Transverse colon (tissue), 4 donors: Measurements from ENCODE around the gene ALKBH5. TPM values are rescaled to one million over a fixed set of nuclear protein-coding genes. Genes with fewer than 3 reads are reported as not detected.

ENCODE experiments used
- DNase-seq: peaks from one replicate; pipeline ENCODE4 v3.0.0-alpha.2; 2019
- H3K27ac ChIP-seq, 4 donors: fragments of 200-600 bp; sonication (generic); 2 replicates each; pipeline ENCODE4 v1.5.1; 2016 to 2018; ENCODE audit warnings: inconsistent platforms in 4 of 4
- H3K27me3 ChIP-seq: fragments of 200-600 bp; sonication (generic); 2 replicates; pipeline ENCODE4 v1.5.1; 2017; ENCODE audit warnings: inconsistent platforms
- H3K36me3 ChIP-seq, 4 donors: fragments of 200-600 bp; sonication (generic); 2 replicates each; pipeline ENCODE4 v1.5.1; 2017 to 2019; ENCODE audit warnings: inconsistent platforms in 4 of 4
- H3K4me1 ChIP-seq, 4 donors: fragments of 200-600 bp; sonication (generic); 2 replicates each; pipeline ENCODE4 v1.5.1; 2017 to 2020; ENCODE audit warnings: inconsistent platforms in 4 of 4
- H3K4me3 ChIP-seq, 4 donors: fragments of 200-600 bp; sonication (generic); 1 replicate in 1 of 4; 2 replicates in 3 of 4; pipeline versions ENCODE4 v1.5.1 to v1.6.1; 2017 to 2019; ENCODE audit warnings: inconsistent platforms in 4 of 4
- H3K9me3 ChIP-seq, 2 donors: fragments of 200-600 bp; sonication (generic); 2 replicates each; pipeline ENCODE4 v1.5.1; 2017 to 2019; ENCODE audit warnings: inconsistent platforms in 2 of 2
- CTCF ChIP-seq, 5 experiments: fragments of 200-600 bp in 3 of 5; fragments of 450-650 bp in 2 of 5; sonication (generic) in 3 of 5; IDR thresholded peaks; 1 replicate in 2 of 5; 2 replicates in 3 of 5; pipeline ENCODE4 v1.5.1; 2016 to 2017; ENCODE audit warnings: antibody characterized with exemption in 5 of 5, inconsistent platforms in 3 of 5, mild to moderate bottlenecking in 2 of 5, moderate library complexity in 1 of 5
- EP300 ChIP-seq: sonication (generic); formaldehyde crosslinking; IDR thresholded peaks from one replicate; pipeline ENCODE4 v1.6.1; 2017; ENCODE audit warnings: antibody characterized with exemption, low read depth
- POLR2A ChIP-seq: fragments of 450-650 bp; IDR thresholded peaks from one replicate; pipeline ENCODE4 v1.6.1; 2016; ENCODE audit warnings: antibody characterized with exemption, mild to moderate bottlenecking, moderate library complexity
- POLR2AphosphoS5 ChIP-seq, 3 donors: sonication (generic); formaldehyde crosslinking; IDR thresholded peaks; one replicate each; pipeline ENCODE4 v1.6.1; 2016; ENCODE audit warnings: antibody characterized with exemption in 3 of 3
- WGBS, 2 donors: methylation state at CpG; one replicate each; pipeline ENCODE4 v1.1.5; 2018; ENCODE audit warnings: low coverage in 1 of 2; 5-methylcytosine and 5-hydroxymethylcytosine counted together
- in situ Hi-C, 4 donors: fragments of 200-750 bp; cut with MboI; loops; one replicate each; pipeline versions ENCODE4 v1.15.0 to v1.15.1; 2017; ENCODE audit warnings: low sequenced_read_pairs in 3 of 4, low pct_ligation_motif_present in 1 of 4, low pct_unique_long_range_greater_than_20kb in 1 of 4
- intact Hi-C: fragments of 100-400 bp; cut with DNase I; formaldehyde crosslinking; loops from one replicate; pipeline ENCODE4 v1.15.1; 2023; ENCODE audit warnings: low total_unique reads
- total RNA-seq, 4 donors: library from RNA; depleted of rRNA; stranded (reverse); fragments of >200 nt; gene quantifications; one replicate each; pipeline ENCODE4 v1.1.0, GENCODE V29; 2016

The ALKBH5 gene
- total RNA-seq, 4 donors from 2014 or later: 69.2 to 109 (median 88.4) TPM

DNA sequence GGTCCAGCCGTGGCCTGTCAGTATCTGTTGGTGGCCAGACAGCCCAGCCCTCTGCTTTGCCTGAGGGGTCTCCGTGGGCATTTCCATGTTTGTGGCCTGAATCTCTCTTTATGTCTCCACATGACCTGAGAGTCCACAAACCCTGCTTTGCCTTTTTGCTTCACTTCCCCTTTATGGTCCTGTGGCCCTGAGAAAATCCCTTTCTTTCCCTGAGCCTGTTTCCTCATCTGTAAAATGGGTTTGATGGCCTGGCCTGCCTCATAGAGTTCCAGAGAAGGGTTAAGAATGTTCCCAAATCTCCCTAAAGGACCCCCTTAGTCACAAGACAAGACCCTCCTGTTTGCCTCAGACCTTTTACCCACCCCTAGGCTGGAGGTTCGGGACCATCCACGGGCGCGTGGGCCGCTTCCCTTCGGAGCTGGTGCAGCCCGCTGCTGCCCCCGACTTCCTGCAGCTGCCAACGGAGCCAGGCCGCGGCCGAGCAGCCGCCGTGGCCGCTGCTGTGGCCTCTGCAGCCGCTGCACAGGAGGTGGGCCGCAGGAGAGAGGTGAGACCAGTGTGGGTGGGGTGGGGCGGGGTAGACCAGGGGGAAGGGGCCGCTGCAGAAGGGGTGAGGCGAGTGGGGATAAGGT, 26.2 kb upstream of the ALKBH5 start:
- TF ChIP-seq POLR2A: no peak
- TF ChIP-seq CTCF (IDR thresholded peaks at IDR 0.05): no peak
- TF ChIP-seq POLR2AphosphoS5 (IDR thresholded peaks at IDR 0.05): no peak
- TF ChIP-seq EP300: no peak
- H3K4me1 ChIP-seq: peaks cover 9 to 15% (median 10%) of the 10 kb centered on the region in 4 donors
- no peaks in the 10 kb centered on the region for H3K36me3 ChIP-seq
- H3K4me3 ChIP-seq: no peak overlapping the region
- intact Hi-C loops: no loop called here
- 61 to 80% methylated on average over 1 to 11 of the region's 22 CpGs for WGBS, 2 donors
- in situ Hi-C loops: no loop called here
- DNase-seq: no peak
- no peaks in the 10 kb centered on the region for H3K27me3 ChIP-seq
- peak overlapping the region in 3 of 4 donors; percentile 26 to 66 (median 61) for H3K27ac ChIP-seq
- no peaks in the 10 kb centered on the region for H3K9me3 ChIP-seq

- intact Hi-C loops: no loop called here
- Histone ChIP-seq H3K27ac (peak overlapping the region; percentile 39 to 66 (median 58)), H3K36me3 (no peaks in the 10 kb centered on the region), H3K9me3 (no peaks in the 10 kb centered on the region), H3K27me3 (no peaks in the 10 kb centered on the region), H3K4me1 (peaks cover 7 to 9% (median 9%) of the 10 kb centered on the region in 4 donors), H3K4me3 (peak overlapping the region; percentile 31 to 50 (median 38))
- TF ChIP-seq CTCF (IDR thresholded peaks at IDR 0.05) (no peak), POLR2AphosphoS5 (IDR thresholded peaks at IDR 0.05) (peak in 2 of 3 donors; percentile 26 to 45)
- in situ Hi-C loops: no loop called here
- DNase-seq: peak; percentile 98
- WGBS, 2 donors: 5% methylated on average over 21 of the region's 26 CpGs; no CpG with 5 or more reads in 1 of the 2 donors
These were observed 25.5 kb upstream of the ALKBH5 start for GRCh38 chr17:18158022-18158600.

GRCh38 chr17:18159551-18160120, 24.0 kb upstream of the ALKBH5 start:
- 84% methylated on average over 3 of the region's 3 CpGs; no CpG with 5 or more reads in 1 of the 2 donors for WGBS, 2 donors

More at GRCh38 chr17:18159551-18160120, 24.0 kb upstream of the ALKBH5 start:
- Histone ChIP-seq H3K4me1 (peaks cover 5 to 6% (median 5%) of the 10 kb centered on the region in 4 donors), H3K27ac (no peak overlapping the region), H3K9me3 (no peaks in the 10 kb centered on the region), H3K4me3 (no peak overlapping the region), H3K36me3 (no peaks in the 10 kb centered on the region), H3K27me3 (no peaks in the 10 kb centered on the region)
- in situ Hi-C loops: no loop called here
- intact Hi-C loops: no loop called here
- DNase-seq: no peak
- TF ChIP-seq EP300 (no peak), POLR2A (no peak), CTCF (IDR thresholded peaks at IDR 0.05) (no peak), POLR2AphosphoS5 (IDR thresholded peaks at IDR 0.05) (no peak)
